Germinal center (tissue), 1 donor: ENCODE results near the gene FAM78B.

Experiments used
- DNase-seq: peaks from one replicate; pipeline ENCODE4 v3.0.0; 2012; ENCODE audit warnings: mixed read lengths, low spot score

The FAM78B gene

GRCh38 chr1:166117776-166118175 is 49.0 kb downstream of the FAM78B start:
- DNase-seq, result no peak

GRCh38 chr1:166116026-166116425 is 50.8 kb downstream of the FAM78B start:
- no peak for DNase-seq

GRCh38 chr1:166114419-166114818 is 52.4 kb downstream of the FAM78B start:
- DNase-seq, result no peak

GRCh38 chr1:166113630-166114029 is 53.2 kb downstream of the FAM78B start:
- no peak for DNase-seq

- DNase-seq, result no peak
Observed at GRCh38 chr1:166113031-166113430, 53.8 kb downstream of the FAM78B start.

- no peak for DNase-seq
Observed at GRCh38 chr1:166112425-166112824, 54.4 kb downstream of the FAM78B start.

- no peak for DNase-seq
Observed at GRCh38 chr1:166111430-166111829, 55.4 kb downstream of the FAM78B start.

GRCh38 chr1:166090244-166090643 is 76.6 kb downstream of the FAM78B start:
- no peak for DNase-seq

GRCh38 chr1:166089804-166090203 is 77.0 kb downstream of the FAM78B start:
- no peak for DNase-seq

GRCh38 chr1:166088572-166088955 is 78.2 kb downstream of the FAM78B start:
- no peak for DNase-seq

GRCh38 chr1:166087734-166088571 is 78.8 kb downstream of the FAM78B start:
- DNase-seq, result no peak

- no peak for DNase-seq
Observed at GRCh38 chr1:166086113-166086883, 80.5 kb downstream of the FAM78B start.

- no peak for DNase-seq
Observed at GRCh38 chr1:166084613-166085012, 82.2 kb downstream of the FAM78B start.

GRCh38 chr1:166083887-166084286 is 82.9 kb downstream of the FAM78B start:
- no peak for DNase-seq

GRCh38 chr1:166082601-166083000 is 84.2 kb downstream of the FAM78B start:
- DNase-seq, result no peak

GRCh38 chr1:166080967-166081870 is 85.6 kb downstream of the FAM78B start:
- no peak for DNase-seq

- DNase-seq, result no peak
Observed at GRCh38 chr1:166080277-166080966, 86.4 kb downstream of the FAM78B start.

GRCh38 chr1:166079276-166079675 is 87.5 kb downstream of the FAM78B start:
- DNase-seq, result no peak

- DNase-seq, result no peak
Observed at GRCh38 chr1:166073489-166073888, 93.3 kb downstream of the FAM78B start.

- no peak for DNase-seq
Observed at GRCh38 chr1:166069390-166069789, 97.4 kb downstream of the FAM78B start.

GRCh38 chr1:166066107-166066506 is 100.7 kb downstream of the FAM78B start:
- DNase-seq, result no peak

GRCh38 chr1:166064951-166065350 is 101.8 kb downstream of the FAM78B start:
- no peak for DNase-seq
